Ovary (tissue), 9 donors: ENCODE results near the gene SORD. TPM values are rescaled to one million over a fixed set of nuclear protein-coding genes. Genes with fewer than 3 reads are reported as not detected.
"Not testable (repeated sequence)": the region's sequence is repeated elsewhere in the genome, so short reads cannot be mapped to it uniquely, and the experiment has no call there.

Source experiments
- DNase-seq, 5 donors: peaks; one replicate each; pipeline ENCODE4 v3.0.0-alpha.2; 2019 to 2020
- H3K27ac ChIP-seq, 2 donors: fragments of 200-600 bp; one replicate each; pipeline versions ENCODE4 v1.5.1 to v1.8.0; 2019 to 2022
- H3K27me3 ChIP-seq: fragments of 200-600 bp; one replicate; pipeline ENCODE4 v1.8.0; 2022
- H3K36me3 ChIP-seq: fragments of 200-600 bp; sonication (generic); one replicate; pipeline ENCODE4 v1.5.1; 2019
- H3K4me1 ChIP-seq: one replicate; pipeline ENCODE4 v1.8.1; 2013; ENCODE audit warnings: mild to moderate bottlenecking, moderate library complexity; ENCODE audit not compliant: insufficient read depth
- H3K4me3 ChIP-seq: fragments of 200-600 bp; sonication (generic); one replicate; pipeline ENCODE4 v1.5.1; 2017
- H3K9me3 ChIP-seq, 2 donors: fragments of 200-600 bp in 1 of 2; sonication (generic) in 1 of 2; one replicate each; pipeline versions ENCODE4 v1.5.1 to v1.8.1; 2013 to 2019; ENCODE audit warnings: mild to moderate bottlenecking in 1 of 2, moderate library complexity in 1 of 2
- CTCF ChIP-seq, 3 donors: fragments of 450-650 bp in 2 of 3; fragments of 200-600 bp in 1 of 3; IDR thresholded peaks; one replicate each; pipeline versions ENCODE4 v1.5.1 to v1.8.0; 2016 to 2022; ENCODE audit warnings: antibody characterized with exemption in 3 of 3, mild to moderate bottlenecking in 1 of 3
- EP300 ChIP-seq: sonication (generic); formaldehyde crosslinking; IDR thresholded peaks from one replicate; pipeline ENCODE4 v1.6.1; 2017; ENCODE audit warnings: antibody characterized with exemption
- POLR2A ChIP-seq: fragments of 450-650 bp; IDR thresholded peaks from one replicate; pipeline ENCODE4 v1.6.1; 2017; ENCODE audit warnings: antibody characterized with exemption, mild to moderate bottlenecking, moderate library complexity
- WGBS, 3 donors: extraction: QIAGEN DNeasy Blood & Tissue Kit in 1 of 3; methylation state at CpG; one replicate each; pipeline versions ENCODE4 v1.1.5 to v1.1.7; 2013 to 2017; 5-methylcytosine and 5-hydroxymethylcytosine counted together
- intact Hi-C, 4 donors: fragments of 100-400 bp; cut with DNase I; formaldehyde crosslinking; loops; one replicate each; pipeline versions ENCODE4 v1.11.0 to v1.15.1; 2022 to 2023
- polyA plus RNA-seq, 2 donors: library from polyadenylated mRNA; stranded (reverse); fragments of 200-250 nt in 1 of 2; fragments of 350-450 nt in 1 of 2; fragmentation: Illumina TruSeq in 1 of 2; extraction: RNeasy Lipid Tissue Mini Kit (QIAGEN cat#74804) in 1 of 2; gene quantifications; one replicate each; pipeline ENCODE4 v1.2.3, GENCODE V29; 2013 to 2014
- total RNA-seq, 7 donors: library from RNA; depleted of rRNA in 2 of 7; stranded (reverse); fragments of >200 nt in 2 of 7; fragmentation: NEBNext Ultra II Directional in 3 of 7; extraction: Animal tissue kit (Norgen Biotek cat#: 25700) in 3 of 7; gene quantifications; one replicate each; pipeline versions ENCODE4 v1.1.0 to v1.2.4, GENCODE V29; 2016 to 2023
- donor health status: DM: no; HTN: no; CAD: no; lungs with moderate emphysema.
- donor health status: DM: no; HTN: no; CAD: no.
- donor health status: Bipolar disorder and iron deficiency.
- donor health status: DM: yes; HTN: yes; CAD: no.
- donor health status: DM: no; HTN: no; CAD: no.
- donor health status: DM: yes; HTN: yes; CAD: no.

The SORD gene
- total and polyA plus RNA-seq, 9 donors = 3.9 to 25.0 (median 8.3) TPM

- H3K36me3 ChIP-seq, H3K4me3 ChIP-seq, H3K27ac ChIP-seq, H3K9me3 ChIP-seq, H3K27me3 ChIP-seq, H3K4me1 ChIP-seq, intact Hi-C loops: not testable (repeated sequence)
- DNase-seq = peak; percentile 44 to 73 (median 56)
- WGBS, 3 donors = 22 to 32% (median 27%) methylated on average over 6 of the region's 6 CpGs
- TF ChIP-seq CTCF (IDR thresholded peaks at IDR 0.05) = peak in 2 of 3 donors; percentile 34 to 44
These were observed 14.1 kb downstream of the SORD start for GRCh38 chr15:45036812-45037781.

DNA sequence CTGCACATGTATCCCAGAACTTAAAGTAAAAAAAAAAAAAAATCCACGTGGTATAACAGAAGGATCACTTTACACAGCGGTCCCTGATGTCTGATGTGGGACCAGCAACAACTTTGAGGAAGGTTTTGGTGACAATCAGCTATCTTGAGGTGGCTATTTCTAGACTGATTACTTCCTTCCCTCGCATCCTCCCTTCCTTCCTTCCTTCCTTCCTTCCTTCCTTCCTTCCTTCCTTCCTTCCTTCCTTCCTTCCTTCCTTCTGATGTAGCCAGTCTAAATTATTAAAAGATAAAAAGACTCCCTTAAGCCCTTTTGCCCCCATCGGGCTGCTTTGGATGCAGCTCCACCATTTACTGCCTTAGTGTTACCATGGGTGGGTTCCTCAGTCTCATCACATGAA lies 14.9 kb downstream of the SORD start:
- intact Hi-C loops = no loop called here
- H3K36me3 ChIP-seq = no peaks in the 10 kb centered on the region
- 88 to 95% (median 91%) methylated on average over 4 of the region's 4 CpGs for WGBS, 3 donors
- H3K4me3 ChIP-seq = no peak overlapping the region
- H3K9me3 ChIP-seq = no peaks in the 10 kb centered on the region
- TF ChIP-seq EP300 = no peak
- TF ChIP-seq POLR2A = no peak
- H3K27ac ChIP-seq = no peak overlapping the region
- H3K4me1 ChIP-seq = peaks cover 2% of the 10 kb centered on the region
- DNase-seq = no peak
- H3K27me3 ChIP-seq = no peaks in the 10 kb centered on the region

- DNase-seq, intact Hi-C loops, H3K9me3 ChIP-seq, H3K4me1 ChIP-seq, H3K27me3 ChIP-seq, H3K27ac ChIP-seq, H3K36me3 ChIP-seq, H3K4me3 ChIP-seq: not testable (repeated sequence)
- WGBS, 3 donors = 68 to 71% (median 69%) methylated on average over 1 of the region's 1 CpG
These were observed 17.4 kb downstream of the SORD start for GRCh38 chr15:45040396-45040795.

- H3K4me3 ChIP-seq, H3K9me3 ChIP-seq, DNase-seq, H3K27ac ChIP-seq, H3K27me3 ChIP-seq, intact Hi-C loops, H3K36me3 ChIP-seq, H3K4me1 ChIP-seq: not testable (repeated sequence)
- 70 to 77% (median 73%) methylated on average over 5 of the region's 5 CpGs for WGBS, 3 donors
These were observed 18.5 kb downstream of the SORD start for GRCh38 chr15:45041538-45041937.

DNA sequence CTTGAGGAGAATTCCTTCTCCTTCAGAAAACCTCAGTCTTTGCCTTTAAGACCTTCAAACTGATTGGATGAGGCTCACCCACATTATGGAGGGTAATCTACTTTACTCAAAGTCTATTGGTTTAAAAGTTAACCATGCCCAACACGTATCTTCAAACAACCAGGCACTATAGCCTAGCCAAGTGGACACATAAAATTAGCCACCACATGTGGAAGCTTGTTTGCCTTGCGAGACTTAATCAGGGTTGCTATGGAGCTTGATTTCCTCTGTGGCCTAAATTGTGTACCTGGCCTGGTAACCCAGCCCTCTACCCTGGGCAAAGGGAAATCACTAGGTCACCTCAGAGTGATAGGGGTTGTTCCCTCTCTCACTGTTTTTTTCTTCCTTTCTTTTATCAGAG lies 19.9 kb downstream of the SORD start:
- H3K27ac ChIP-seq, H3K27me3 ChIP-seq, H3K4me3 ChIP-seq, DNase-seq, H3K36me3 ChIP-seq, intact Hi-C loops, H3K9me3 ChIP-seq, H3K4me1 ChIP-seq: not testable (repeated sequence)
- 92 to 100% methylated on average over 2 of the region's 2 CpGs; no CpG with 5 or more reads in 1 of the 3 donors for WGBS, 3 donors

GRCh38 chr15:45044270-45044669 lies 21.3 kb downstream of the SORD start:
- H3K36me3 ChIP-seq, H3K27me3 ChIP-seq, H3K4me1 ChIP-seq, H3K4me3 ChIP-seq, H3K9me3 ChIP-seq, H3K27ac ChIP-seq, intact Hi-C loops, DNase-seq: not testable (repeated sequence)
- WGBS, 3 donors = 87% methylated on average over 1 of the region's 1 CpG; no CpG with 5 or more reads in 2 of the 3 donors

DNA sequence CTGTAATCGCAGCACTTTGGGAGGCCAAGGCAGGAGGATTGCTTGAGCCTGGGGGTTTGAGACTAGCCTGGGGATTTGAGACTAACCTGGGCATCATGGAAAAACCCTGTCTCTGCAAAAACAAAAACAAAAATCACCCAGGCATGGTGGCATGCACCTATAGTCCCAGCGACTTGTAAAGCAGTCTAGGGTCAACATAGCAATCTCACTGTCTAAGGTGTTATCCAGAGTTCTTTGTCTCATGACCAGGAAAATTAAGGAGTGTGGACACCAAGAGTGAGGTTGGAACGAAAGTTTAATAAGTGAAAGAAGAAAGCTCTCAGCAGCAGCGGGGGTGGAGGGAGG lies 25.4 kb downstream of the SORD start:
- H3K27ac ChIP-seq, DNase-seq, intact Hi-C loops, H3K9me3 ChIP-seq, H3K36me3 ChIP-seq, H3K27me3 ChIP-seq, H3K4me1 ChIP-seq, H3K4me3 ChIP-seq: not testable (repeated sequence)
- 69 to 78% (median 76%) methylated on average over 4 of the region's 4 CpGs for WGBS, 3 donors
